GM21737 (cell line): ENCODE data around the gene CISD2.
"Not testable (repeated sequence)": the region's sequence is repeated elsewhere in the genome, so short reads cannot be mapped to it uniquely, and the experiment has no call there.

Experiments used
- ATAC-seq: cut with Tn5 transposase; IDR thresholded peaks from one replicate; pipeline ENCODE4 v1.9.1; 2021; ENCODE audit warnings: mild to moderate bottlenecking, moderate library complexity; ENCODE audit not compliant: unreplicated experiment

CISD2 gene

GRCh38 chr4:102901804-102902203 lies 33.0 kb downstream of the CISD2 start:
- ATAC-seq, result no peak

DNA sequence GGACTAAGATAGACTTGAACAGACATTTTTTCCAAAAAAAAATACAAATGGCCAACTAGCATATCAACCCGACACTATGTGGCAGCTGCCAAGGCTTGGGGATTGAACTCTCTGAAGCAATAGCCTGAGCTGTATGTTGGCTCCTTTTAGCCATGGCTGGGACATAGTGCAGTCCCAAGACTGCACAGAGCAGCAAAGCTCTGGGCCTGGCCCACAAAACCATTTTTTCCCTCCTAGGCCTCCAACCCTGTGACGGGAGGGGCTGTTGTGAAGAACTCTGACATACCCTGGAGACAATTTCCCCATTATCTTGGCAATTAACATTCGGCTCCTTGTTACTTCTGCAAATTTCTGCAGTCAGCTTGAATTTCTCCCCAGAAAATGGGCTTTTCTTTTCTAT lies 50.1 kb downstream of the CISD2 start:
- no peak for ATAC-seq

DNA sequence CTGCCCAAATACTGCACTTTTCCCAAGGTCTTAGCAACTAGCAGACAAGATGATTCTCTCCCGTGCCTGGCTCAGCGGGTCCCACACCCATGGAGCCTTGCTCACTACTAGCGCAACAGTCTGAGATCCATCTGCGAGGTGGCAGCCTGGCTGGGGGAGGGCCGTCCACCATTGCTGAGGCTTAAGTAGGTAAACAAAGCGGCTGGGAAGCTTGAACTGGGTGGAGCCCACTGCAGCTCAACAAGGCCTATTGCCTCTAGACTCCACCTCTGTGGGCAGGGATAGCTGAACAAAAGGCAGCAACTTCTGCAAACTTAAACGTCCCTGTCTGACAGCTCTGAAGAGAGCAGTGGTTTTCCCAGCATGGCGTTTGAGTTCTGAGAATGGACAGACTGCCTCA lies 50.9 kb downstream of the CISD2 start:
- ATAC-seq, result not testable (repeated sequence)

GRCh38 chr4:102935716-102936115 lies 66.9 kb downstream of the CISD2 start:
- no peak for ATAC-seq

GRCh38 chr4:102938063-102938462 lies 69.3 kb downstream of the CISD2 start:
- ATAC-seq, result not testable (repeated sequence)
